Endothelial cell of umbilical vein (primary cell): ENCODE measurements around the gene ASAH2. TPM values are rescaled to one million over a fixed set of nuclear protein-coding genes. Genes with fewer than 3 reads are reported as not detected.

Experiments used
- BruUV-seq: library from RNA; stranded (reverse); fragments of 400-500 nt; replicated peaks from 2 replicates; lab custom pipeline; 2021; lab: Mats Ljungman, UMichigan
- CTCF ChIA-PET: fragments of 300-600, 350-600 bp; sonication (Branson Sonifier 250); formaldehyde crosslinking; loops from one replicate; lab custom pipeline; 2021; ENCODE audit warnings: antibody characterized with exemption, inconsistent platforms; lab: Charles Lee
- POLR2A ChIA-PET: fragments of 300-600, 350-600 bp; sonication (Branson Sonifier 250); formaldehyde crosslinking; loops from one replicate; lab custom pipeline; 2021; ENCODE audit warnings: antibody characterized with exemption, inconsistent platforms; lab: Charles Lee
- DNase-seq: peaks from one replicate; pipeline ENCODE4 v3.0.0-alpha.2; 2011; ENCODE audit warnings: low read depth, low spot score
- FAIRE-seq: peaks from 2 replicates; lab custom pipeline; 2011; peaks lifted over from hg19 to GRCh38; lab: Jason Lieb, UNC
- H2AFZ ChIP-seq: 2 replicates; pipeline ENCODE4 v1.6.0; 2012; ENCODE audit warnings: low read depth, low read length, control low read depth, inconsistent platforms
- H3K27ac ChIP-seq: 2 replicates; pipeline ENCODE4 v1.5.1; 2011; ENCODE audit warnings: low read depth, mild to moderate bottlenecking, control low read depth, low read length, moderate library complexity; ENCODE audit not compliant: insufficient read depth
- H3K27me3 ChIP-seq, 2 experiments: 2 replicates each; pipeline versions ENCODE4 v1.6.0 to v1.6.1; 2011; ENCODE audit warnings: low read length in 2 of 2, mixed read lengths in 1 of 2; ENCODE audit not compliant: control insufficient read depth in 2 of 2, insufficient read depth in 2 of 2
- H3K36me3 ChIP-seq, 2 experiments: 2 replicates in 1 of 2; 3 replicates in 1 of 2; pipeline ENCODE4 v1.5.1; 2011; ENCODE audit warnings: low read length in 2 of 2, mild to moderate bottlenecking in 1 of 2, moderate library complexity in 1 of 2; ENCODE audit not compliant: control insufficient read depth in 2 of 2, insufficient read depth in 2 of 2; ENCODE audit errors: extremely low read depth in 1 of 2
- H3K4me1 ChIP-seq: 3 replicates; pipeline ENCODE4 v1.5.1; 2011; ENCODE audit warnings: mild to moderate bottlenecking, low read length; ENCODE audit not compliant: control insufficient read depth, insufficient read depth; ENCODE audit errors: extremely low read depth
- H3K4me2 ChIP-seq: 2 replicates; pipeline ENCODE4 v1.6.1; 2011; ENCODE audit warnings: low read length, control low read depth, mixed read lengths; ENCODE audit not compliant: insufficient read depth
- H3K4me3 ChIP-seq, 3 experiments: fragments of 200-600 bp in 1 of 3; sonication (generic), shearing (Covaris generic) in 1 of 3; replicated peaks in 1 of 3; 2 replicates each; pipeline ENCODE4 v1.5.1; 2011 to 2016; ENCODE audit warnings: control low read depth in 3 of 3, low read length in 3 of 3, mild to moderate bottlenecking in 2 of 3, inconsistent platforms in 1 of 3, low read depth in 1 of 3, moderate library complexity in 1 of 3; ENCODE audit not compliant: insufficient read depth in 1 of 3
- H3K79me2 ChIP-seq: 2 replicates; pipeline ENCODE4 v1.6.0; 2012; ENCODE audit warnings: low read length, inconsistent platforms; ENCODE audit not compliant: control insufficient read depth, insufficient read depth
- H3K9ac ChIP-seq: replicated peaks from 2 replicates; pipeline ENCODE3; 2011; ENCODE audit warnings: low read length, control low read depth; ENCODE audit not compliant: insufficient read depth; ENCODE audit errors: extremely low read depth
- H3K9me1 ChIP-seq: replicated peaks from 3 replicates; pipeline ENCODE4 v1.6.0; 2011; ENCODE audit warnings: mild to moderate bottlenecking, low read length; ENCODE audit not compliant: control insufficient read depth, insufficient read depth; ENCODE audit errors: extremely low read depth
- H3K9me3 ChIP-seq: replicated peaks from 2 replicates; pipeline ENCODE4 v1.5.1; 2012; ENCODE audit warnings: low read length, inconsistent platforms; ENCODE audit not compliant: control insufficient read depth, insufficient read depth
- H4K20me1 ChIP-seq: replicated peaks from 2 replicates; pipeline ENCODE3; 2011; ENCODE audit warnings: mild to moderate bottlenecking, low read length; ENCODE audit not compliant: control insufficient read depth, insufficient read depth; ENCODE audit errors: extremely low read depth
- EZH2 ChIP-seq: IDR thresholded peaks from 2 replicates; pipeline ENCODE4 v1.6.1; 2012; ENCODE audit warnings: borderline replicate concordance, low read depth, mild to moderate bottlenecking, moderate library complexity, low read length, inconsistent platforms; ENCODE audit not compliant: severe bottlenecking
- FOS ChIP-seq: IDR thresholded peaks from 2 replicates; pipeline ENCODE4 v1.6.1; 2011; ENCODE audit warnings: mild to moderate bottlenecking, low read length, moderate library complexity, borderline replicate concordance; ENCODE audit not compliant: insufficient read depth
- GATA2 ChIP-seq: IDR thresholded peaks from 2 replicates; pipeline ENCODE4 v1.7.0; 2011; ENCODE audit warnings: low read depth, mild to moderate bottlenecking, moderate library complexity, mixed read lengths, low read length; ENCODE audit not compliant: insufficient read length, insufficient read depth
- JUN ChIP-seq: IDR thresholded peaks from 2 replicates; pipeline ENCODE4 v1.6.1; 2011; ENCODE audit warnings: borderline replicate concordance, low read depth; ENCODE audit not compliant: insufficient read length, insufficient read depth
- MYC ChIP-seq: IDR thresholded peaks from one replicate; pipeline ENCODE4 v1.6.1; 2011; ENCODE audit warnings: mild to moderate bottlenecking, low read depth, low read length
- POLR2A ChIP-seq: IDR thresholded peaks from 2 replicates; pipeline ENCODE4 v1.6.1; 2012; ENCODE audit warnings: low read depth, mild to moderate bottlenecking, control low read depth, low read length
- POLR2AphosphoS5 ChIP-seq: IDR thresholded peaks from 2 replicates; pipeline ENCODE4 v1.6.1; 2012; ENCODE audit warnings: low read depth, mild to moderate bottlenecking, control low read depth, low read length, moderate library complexity; ENCODE audit not compliant: insufficient read depth
- dilution Hi-C: fragments of 300-500 bp; cut with MboI; formaldehyde crosslinking; loops from one replicate; pipeline ENCODE4 v1.15.0; 2019; ENCODE audit warnings: low sequenced_read_pairs; ENCODE audit not compliant: extremely low pct_ligation_motif_present
- intact Hi-C: fragments of 100-400 bp; cut with micrococcal nuclease; formaldehyde crosslinking; loops from one replicate; pipeline ENCODE4 v1.10.0; 2022
- polyA plus RNA-seq, 4 experiments: library from polyadenylated mRNA; depleted of rRNA in 3 of 4; stranded (reverse) in 3 of 4; unstranded in 1 of 4; fragments of >200 nt; gene quantifications; 2 replicates each; pipeline versions ENCODE4 v1.2.1 to v1.2.3, GENCODE V29; 2011 to 2012; ENCODE audit warnings: missing spikeins in 1 of 4
- total RNA-seq: library from RNA; stranded (reverse); gene quantifications from 2 replicates; pipeline ENCODE4 v1.2.3, GENCODE V29; 2021
- TF ChIP-seq, protein P1 (sequence below): IDR thresholded peaks from 2 replicates; pipeline ENCODE4 v1.6.1; 2011; ENCODE audit not compliant: insufficient read depth, insufficient read length
- TF ChIP-seq, protein P2 (sequence below), 2 donors: IDR thresholded peaks; 1 replicate in 1 of 2; 2 replicates in 1 of 2; pipeline ENCODE4 v1.5.1; 2011; ENCODE audit warnings: low read length in 2 of 2, mild to moderate bottlenecking in 2 of 2, moderate library complexity in 2 of 2, control low read depth in 1 of 2, inconsistent platforms in 1 of 2, low read depth in 1 of 2; ENCODE audit not compliant: insufficient read depth in 1 of 2; ENCODE audit errors: extremely low read depth in 1 of 2

ASAH2 gene
- total and polyA plus RNA-seq, 2 donors (not counting 3 experiments of a cell fraction or from before 2014, with no cell fraction given) = 0.23 to 1.1 TPM

GRCh38 chr10:50272531-50272930 is 21.2 kb upstream of the ASAH2 start:
- H3K4me2 ChIP-seq = no peak overlapping the region
- dilution Hi-C loops = no loop called here
- no peaks in the 10 kb centered on the region for H3K36me3 ChIP-seq
- no TSS peak for BruUV-seq
- H3K9me1 ChIP-seq = no peaks in the 10 kb centered on the region
- no peak overlapping the region for H3K9ac ChIP-seq
- H2AFZ ChIP-seq = no peak overlapping the region
- no peak overlapping the region for H3K27ac ChIP-seq
- no peak for TF ChIP-seq MYC
- TF ChIP-seq, protein P1, sequence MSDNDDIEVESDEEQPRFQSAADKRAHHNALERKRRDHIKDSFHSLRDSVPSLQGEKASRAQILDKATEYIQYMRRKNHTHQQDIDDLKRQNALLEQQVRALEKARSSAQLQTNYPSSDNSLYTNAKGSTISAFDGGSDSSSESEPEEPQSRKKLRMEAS = no peak
- no peak for TF ChIP-seq EZH2
- no peak for TF ChIP-seq JUN
- TF ChIP-seq POLR2AphosphoS5 = no peak
- TF ChIP-seq, protein P2, sequence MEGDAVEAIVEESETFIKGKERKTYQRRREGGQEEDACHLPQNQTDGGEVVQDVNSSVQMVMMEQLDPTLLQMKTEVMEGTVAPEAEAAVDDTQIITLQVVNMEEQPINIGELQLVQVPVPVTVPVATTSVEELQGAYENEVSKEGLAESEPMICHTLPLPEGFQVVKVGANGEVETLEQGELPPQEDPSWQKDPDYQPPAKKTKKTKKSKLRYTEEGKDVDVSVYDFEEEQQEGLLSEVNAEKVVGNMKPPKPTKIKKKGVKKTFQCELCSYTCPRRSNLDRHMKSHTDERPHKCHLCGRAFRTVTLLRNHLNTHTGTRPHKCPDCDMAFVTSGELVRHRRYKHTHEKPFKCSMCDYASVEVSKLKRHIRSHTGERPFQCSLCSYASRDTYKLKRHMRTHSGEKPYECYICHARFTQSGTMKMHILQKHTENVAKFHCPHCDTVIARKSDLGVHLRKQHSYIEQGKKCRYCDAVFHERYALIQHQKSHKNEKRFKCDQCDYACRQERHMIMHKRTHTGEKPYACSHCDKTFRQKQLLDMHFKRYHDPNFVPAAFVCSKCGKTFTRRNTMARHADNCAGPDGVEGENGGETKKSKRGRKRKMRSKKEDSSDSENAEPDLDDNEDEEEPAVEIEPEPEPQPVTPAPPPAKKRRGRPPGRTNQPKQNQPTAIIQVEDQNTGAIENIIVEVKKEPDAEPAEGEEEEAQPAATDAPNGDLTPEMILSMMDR (IDR thresholded peaks at IDR 0.05; ENCODE audit: extremely low read depth in 1 of 2, insufficient read depth in 1 of 2, low read depth in 1 of 2, low read length in 2 of 2) = no peak
- no peak for TF ChIP-seq POLR2A
- TF ChIP-seq FOS = no peak
- TF ChIP-seq GATA2 = no peak
- DNase-seq (no peak), FAIRE-seq (no peak)
- POLR2A ChIA-PET = no interaction called here
- no peak overlapping the region for H3K4me3 ChIP-seq
- no peaks in the 10 kb centered on the region for H4K20me1 ChIP-seq
- H3K27me3 ChIP-seq = peaks cover 0 to 10% of the 10 kb centered on the region in 2 experiments
- intact Hi-C loops = no loop called here
- CTCF ChIA-PET = interaction anchor here (0.7 kb wide), 1 partner anchor 1683 kb away, joined by 3 read pairs; no protein-coding TSS in a partner anchor
- H3K79me2 ChIP-seq = no peaks in the 10 kb centered on the region
- H3K9me3 ChIP-seq = no peaks in the 10 kb centered on the region
- H3K4me1 ChIP-seq = no peaks in the 10 kb centered on the region
